Suppressor macrophage treated with lipopolysaccharide for 4 hours (primary cell): ENCODE data around the gene LTO1.

Experiments used
- DNase-seq: peaks from one replicate; pipeline ENCODE4 v3.0.0-alpha.2; 2020

The LTO1 gene

GRCh38 chr11:69674886-69675714, at the start of gene LTO1:
TSS of gene LTO1 (minus strand) at chr11:69675353. CDS start at chr11:69675239, 114 bp downstream.
- DNase-seq, result peak; percentile 98

- DNase-seq, result no peak
Measured at GRCh38 chr11:69721745-69722144, 46.6 kb upstream of the LTO1 start.

GRCh38 chr11:69721106-69721505, 46.0 kb upstream of the LTO1 start:
- no peak for DNase-seq

GRCh38 chr11:69718912-69719311, 43.8 kb upstream of the LTO1 start:
- no peak for DNase-seq

GRCh38 chr11:69718147-69718546, 43.0 kb upstream of the LTO1 start:
- DNase-seq, result no peak

- DNase-seq, result no peak
Measured at GRCh38 chr11:69716891-69717747, 42.0 kb upstream of the LTO1 start.

GRCh38 chr11:69716099-69716498, 40.9 kb upstream of the LTO1 start:
- DNase-seq, result no peak

- no peak for DNase-seq
Measured at GRCh38 chr11:69715446-69715845, 40.3 kb upstream of the LTO1 start.

GRCh38 chr11:69711822-69712801, 37.0 kb upstream of the LTO1 start:
- DNase-seq, result peak; percentile 35

- no peak for DNase-seq
Measured at GRCh38 chr11:69708736-69709401, 33.7 kb upstream of the LTO1 start.

- DNase-seq, result no peak
Measured at GRCh38 chr11:69707176-69707575, 32.0 kb upstream of the LTO1 start.

GRCh38 chr11:69705901-69706787, 31.0 kb upstream of the LTO1 start:
- no peak for DNase-seq

GRCh38 chr11:69705351-69705811, 30.2 kb upstream of the LTO1 start:
- DNase-seq, result no peak

GRCh38 chr11:69704508-69705253, 29.5 kb upstream of the LTO1 start:
- peak; percentile 12 for DNase-seq

GRCh38 chr11:69703768-69704507, 28.8 kb upstream of the LTO1 start, which contains the start of gene FGF19:
TSS of gene FGF19 (minus strand) at chr11:69704022. CDS start at chr11:69703876, 146 bp downstream.
- no peak for DNase-seq

GRCh38 chr11:69703453-69703767, 28.3 kb upstream of the LTO1 start:
- DNase-seq, result no peak

- DNase-seq, result no peak
Measured at GRCh38 chr11:69702769-69703452, 27.8 kb upstream of the LTO1 start.

GRCh38 chr11:69702239-69702691, 27.1 kb upstream of the LTO1 start:
- DNase-seq, result no peak
